Stimulated activated CD4-positive, alpha-beta T cell treated with anti-CD3 and anti-CD28 coated beads, Interleukin-15, amount 100 ng/mL, for 24 hours (primary cell): ENCODE measurements around the gene SLC34A2.
"Not testable (repeated sequence)": the region's sequence is repeated elsewhere in the genome, so short reads cannot be mapped to it uniquely, and the experiment has no call there.

Experiments used
- DNase-seq: peaks from one replicate; pipeline ENCODE4 v3.0.0-alpha.2; 2020

Gene SLC34A2

GRCh38 chr4:25661441-25661840, 5.8 kb downstream of the SLC34A2 start:
- not testable (repeated sequence) for DNase-seq

GRCh38 chr4:25662306-25662705, 6.7 kb downstream of the SLC34A2 start:
- DNase-seq, result no peak

GRCh38 chr4:25663781-25664180, 8.1 kb downstream of the SLC34A2 start:
- no peak for DNase-seq

- no peak for DNase-seq
Measured at GRCh38 chr4:25666031-25666630, 10.5 kb downstream of the SLC34A2 start.

GRCh38 chr4:25667931-25668557, 12.4 kb downstream of the SLC34A2 start:
- no peak for DNase-seq

GRCh38 chr4:25670991-25671390, 15.3 kb downstream of the SLC34A2 start:
- DNase-seq, result no peak

- no peak for DNase-seq
Measured at GRCh38 chr4:25672756-25673155, 17.1 kb downstream of the SLC34A2 start.

GRCh38 chr4:25674386-25674785, 18.7 kb downstream of the SLC34A2 start:
- no peak for DNase-seq

GRCh38 chr4:25676221-25676620, 20.6 kb downstream of the SLC34A2 start:
- no peak for DNase-seq

- no peak for DNase-seq
Measured at GRCh38 chr4:25677157-25677556, 21.5 kb downstream of the SLC34A2 start.

GRCh38 chr4:25677943-25678342, 22.3 kb downstream of the SLC34A2 start:
- no peak for DNase-seq

GRCh38 chr4:25687773-25688172, 32.1 kb downstream of the SLC34A2 start:
- no peak for DNase-seq

- DNase-seq, result no peak
Measured at GRCh38 chr4:25694466-25694865, 38.8 kb downstream of the SLC34A2 start.

GRCh38 chr4:25696409-25696808, 40.8 kb downstream of the SLC34A2 start:
- DNase-seq, result no peak

GRCh38 chr4:25697516-25697915, 41.9 kb downstream of the SLC34A2 start:
- no peak for DNase-seq

- no peak for DNase-seq
Measured at GRCh38 chr4:25700661-25701060, 45.0 kb downstream of the SLC34A2 start.

GRCh38 chr4:25702848-25703247, 47.2 kb downstream of the SLC34A2 start:
- no peak for DNase-seq

- DNase-seq, result no peak
Measured at GRCh38 chr4:25703731-25704388, 48.2 kb downstream of the SLC34A2 start.

- DNase-seq, result no peak
Measured at GRCh38 chr4:25704516-25704915, 48.9 kb downstream of the SLC34A2 start.

- DNase-seq, result no peak
Measured at GRCh38 chr4:25710637-25711036, 55.0 kb downstream of the SLC34A2 start.

- no peak for DNase-seq
Measured at GRCh38 chr4:25712611-25713010, 57.0 kb downstream of the SLC34A2 start.

GRCh38 chr4:25713812-25714211, 58.2 kb downstream of the SLC34A2 start:
- no peak for DNase-seq

- no peak for DNase-seq
Measured at GRCh38 chr4:25722964-25723363, 67.3 kb downstream of the SLC34A2 start.

GRCh38 chr4:25723409-25723808, 67.8 kb downstream of the SLC34A2 start:
- DNase-seq, result no peak

GRCh38 chr4:25725870-25726269, 70.2 kb downstream of the SLC34A2 start:
- no peak for DNase-seq
